NB4 (cell line): Measurements from ENCODE around the gene TBC1D9.
"Not testable (repeated sequence)": the region's sequence is repeated elsewhere in the genome, so short reads cannot be mapped to it uniquely, and the experiment has no call there.

Experiments
- DNase-seq: peaks from one replicate; pipeline ENCODE4 v3.0.0; 2010; ENCODE audit warnings: low read depth
- H3K4me3 ChIP-seq: one replicate; pipeline ENCODE4 v1.5.1; 2011; ENCODE audit warnings: mild to moderate bottlenecking, low read depth, low read length, moderate library complexity
- CTCF ChIP-seq: IDR thresholded peaks from one replicate; pipeline ENCODE4 v1.5.1; 2012; ENCODE audit warnings: low read depth, low read length
- MYC ChIP-seq: IDR thresholded peaks from 2 replicates; pipeline ENCODE4 v1.6.1; 2011; ENCODE audit warnings: low read depth, low read length
- POLR2A ChIP-seq: IDR thresholded peaks from 2 replicates; pipeline ENCODE4 v1.6.1; 2011; ENCODE audit warnings: mild to moderate bottlenecking; ENCODE audit not compliant: insufficient read length; ENCODE audit errors: extremely low read depth
- TF ChIP-seq, protein P1 (sequence below): IDR thresholded peaks from 2 replicates; pipeline ENCODE4 v1.6.1; 2011; ENCODE audit warnings: low read depth, low read length

The TBC1D9 gene

DNA sequence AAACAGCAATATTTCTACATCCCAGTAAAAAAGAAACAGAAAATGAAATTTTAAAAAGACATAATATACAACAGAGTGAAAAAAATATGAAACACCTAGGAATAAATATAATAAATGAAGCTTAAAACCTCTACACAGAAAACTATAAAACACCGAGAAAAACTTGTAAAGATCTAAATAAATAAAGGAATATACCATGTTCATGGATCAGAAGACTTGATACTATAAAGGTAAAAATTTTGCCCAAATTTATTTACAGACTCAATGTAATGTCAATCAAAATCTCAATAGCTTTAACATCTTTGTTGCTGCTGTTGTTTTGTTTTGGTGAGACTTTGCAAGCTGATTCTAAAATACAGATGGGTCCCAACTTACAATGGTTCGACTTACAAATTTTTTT, 5.7 kb downstream of the TBC1D9 start:
- TF ChIP-seq MYC (no peak), CTCF (no peak), POLR2A (no peak)
- TF ChIP-seq, protein P1, sequence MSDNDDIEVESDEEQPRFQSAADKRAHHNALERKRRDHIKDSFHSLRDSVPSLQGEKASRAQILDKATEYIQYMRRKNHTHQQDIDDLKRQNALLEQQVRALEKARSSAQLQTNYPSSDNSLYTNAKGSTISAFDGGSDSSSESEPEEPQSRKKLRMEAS: no peak
- no peak overlapping the region for H3K4me3 ChIP-seq
- no peak for DNase-seq

DNA sequence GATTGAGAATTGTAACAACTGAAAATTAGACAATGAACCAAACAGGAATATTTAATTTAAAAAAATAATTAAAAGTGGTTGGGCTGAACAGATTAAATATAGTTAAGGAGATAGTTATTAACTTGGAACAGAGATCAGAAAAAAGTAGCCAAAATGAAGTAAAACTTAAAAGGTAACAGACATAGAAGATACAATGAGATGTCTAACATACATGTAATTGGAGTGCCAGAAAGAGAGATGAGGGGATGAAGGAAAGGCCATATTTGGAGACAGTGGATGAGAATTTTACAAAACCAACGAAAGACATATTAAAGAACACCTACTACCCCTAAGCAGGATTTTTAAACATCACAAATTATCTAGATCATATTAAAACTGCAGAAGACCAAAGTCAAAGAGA, 8.0 kb downstream of the TBC1D9 start:
- H3K4me3 ChIP-seq: no peak overlapping the region
- DNase-seq: no peak
- no peak for TF ChIP-seq CTCF
- TF ChIP-seq, protein P1: no peak
- TF ChIP-seq POLR2A: no peak
- TF ChIP-seq MYC: no peak

DNA sequence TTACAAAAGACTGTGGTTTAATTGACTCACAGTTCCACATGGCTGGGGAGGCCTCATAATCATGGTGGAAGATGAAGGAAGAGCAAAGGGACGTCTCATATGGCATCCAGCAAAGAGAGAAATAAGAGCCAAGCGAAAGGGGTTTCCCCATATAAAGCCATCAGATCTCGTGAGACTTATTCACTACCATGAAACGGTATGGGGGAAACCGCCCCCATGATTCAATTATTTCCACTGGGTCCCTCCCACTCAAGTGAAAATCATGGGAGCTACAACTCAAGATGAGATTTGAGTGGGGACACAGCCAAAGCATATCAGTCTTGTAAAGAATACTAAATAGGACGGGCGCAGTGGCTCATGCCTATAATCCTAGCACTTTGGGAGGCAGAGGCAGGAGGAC, 9.6 kb downstream of the TBC1D9 start:
- H3K4me3 ChIP-seq, DNase-seq: not testable (repeated sequence)

- DNase-seq: no peak
- H3K4me3 ChIP-seq: no peak overlapping the region
- TF ChIP-seq CTCF (no peak), MYC (no peak), POLR2A (no peak)
- TF ChIP-seq, protein P1: no peak
These were observed 11.8 kb downstream of the TBC1D9 start for GRCh38 chr4:140744421-140744820.

DNA sequence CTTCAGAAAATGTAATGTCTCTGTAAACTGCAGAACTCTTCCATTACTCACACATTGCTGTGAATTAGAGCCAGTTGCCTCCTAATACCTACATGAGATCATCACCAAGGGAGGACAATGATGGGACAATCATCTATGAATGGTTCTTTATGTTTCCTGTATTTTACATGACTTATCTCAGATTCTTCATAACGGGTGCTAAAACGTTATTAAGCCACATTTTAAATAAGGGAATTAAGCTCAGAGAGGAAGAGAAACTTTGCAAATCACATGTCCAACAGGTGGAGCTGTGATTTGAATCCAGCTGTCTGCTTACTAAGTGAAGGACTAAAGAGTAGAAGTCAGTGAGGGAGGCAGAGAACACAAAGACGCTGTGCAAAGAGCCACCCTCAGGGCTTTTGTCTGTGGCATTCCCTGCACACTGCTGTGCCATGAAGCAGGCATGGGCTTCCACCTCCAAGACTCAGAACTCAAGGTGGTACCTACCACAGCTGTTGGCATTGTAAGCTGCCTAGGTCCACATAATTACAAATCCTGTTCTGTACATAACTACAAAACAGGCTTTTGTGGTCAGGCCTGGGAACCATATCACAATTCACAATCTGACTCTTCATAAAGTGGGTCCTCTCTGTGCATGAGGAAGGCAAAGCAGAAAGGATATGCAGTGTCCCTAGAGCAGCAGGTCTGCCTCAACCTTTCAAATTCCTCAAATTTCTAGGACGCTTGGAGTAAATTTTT, 12.8 kb downstream of the TBC1D9 start:
- no peak for DNase-seq
- TF ChIP-seq POLR2A: no peak
- no peak for TF ChIP-seq CTCF
- no peak for TF ChIP-seq MYC
- TF ChIP-seq, protein P1: no peak
- H3K4me3 ChIP-seq: no peak overlapping the region

DNA sequence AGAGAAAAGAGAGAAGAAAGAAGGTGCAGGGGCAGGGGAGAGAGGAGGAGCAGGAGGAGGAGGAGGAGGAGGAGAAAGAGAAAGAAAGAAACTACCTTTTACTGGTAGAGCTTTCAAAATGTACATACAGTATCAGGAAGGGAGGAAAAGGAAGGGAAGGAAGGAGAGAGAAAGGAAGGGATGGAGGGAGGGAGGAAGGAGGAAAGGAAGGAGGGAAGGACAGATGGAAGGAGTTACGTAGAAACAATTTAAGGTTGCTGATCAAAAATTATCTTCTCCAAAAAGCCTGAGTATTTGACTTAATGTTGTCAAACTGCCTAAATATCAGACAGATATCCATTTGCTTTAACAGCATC, 13.4 kb downstream of the TBC1D9 start:
- no peak for DNase-seq
- H3K4me3 ChIP-seq: no peak overlapping the region
- TF ChIP-seq, protein P1: no peak
- TF ChIP-seq POLR2A (no peak), CTCF (no peak), MYC (no peak)
